GM18907 (cell line): ENCODE results near the gene BMAL2.

Experiments used
- ATAC-seq: cut with Tn5 transposase; IDR thresholded peaks from one replicate; pipeline ENCODE4 v1.9.1; 2021; ENCODE audit warnings: mild to moderate bottlenecking, moderate library complexity; ENCODE audit not compliant: unreplicated experiment

Gene BMAL2, protein sequence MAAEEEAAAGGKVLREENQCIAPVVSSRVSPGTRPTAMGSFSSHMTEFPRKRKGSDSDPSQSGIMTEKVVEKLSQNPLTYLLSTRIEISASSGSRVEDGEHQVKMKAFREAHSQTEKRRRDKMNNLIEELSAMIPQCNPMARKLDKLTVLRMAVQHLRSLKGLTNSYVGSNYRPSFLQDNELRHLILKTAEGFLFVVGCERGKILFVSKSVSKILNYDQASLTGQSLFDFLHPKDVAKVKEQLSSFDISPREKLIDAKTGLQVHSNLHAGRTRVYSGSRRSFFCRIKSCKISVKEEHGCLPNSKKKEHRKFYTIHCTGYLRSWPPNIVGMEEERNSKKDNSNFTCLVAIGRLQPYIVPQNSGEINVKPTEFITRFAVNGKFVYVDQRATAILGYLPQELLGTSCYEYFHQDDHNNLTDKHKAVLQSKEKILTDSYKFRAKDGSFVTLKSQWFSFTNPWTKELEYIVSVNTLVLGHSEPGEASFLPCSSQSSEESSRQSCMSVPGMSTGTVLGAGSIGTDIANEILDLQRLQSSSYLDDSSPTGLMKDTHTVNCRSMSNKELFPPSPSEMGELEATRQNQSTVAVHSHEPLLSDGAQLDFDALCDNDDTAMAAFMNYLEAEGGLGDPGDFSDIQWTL

DNA sequence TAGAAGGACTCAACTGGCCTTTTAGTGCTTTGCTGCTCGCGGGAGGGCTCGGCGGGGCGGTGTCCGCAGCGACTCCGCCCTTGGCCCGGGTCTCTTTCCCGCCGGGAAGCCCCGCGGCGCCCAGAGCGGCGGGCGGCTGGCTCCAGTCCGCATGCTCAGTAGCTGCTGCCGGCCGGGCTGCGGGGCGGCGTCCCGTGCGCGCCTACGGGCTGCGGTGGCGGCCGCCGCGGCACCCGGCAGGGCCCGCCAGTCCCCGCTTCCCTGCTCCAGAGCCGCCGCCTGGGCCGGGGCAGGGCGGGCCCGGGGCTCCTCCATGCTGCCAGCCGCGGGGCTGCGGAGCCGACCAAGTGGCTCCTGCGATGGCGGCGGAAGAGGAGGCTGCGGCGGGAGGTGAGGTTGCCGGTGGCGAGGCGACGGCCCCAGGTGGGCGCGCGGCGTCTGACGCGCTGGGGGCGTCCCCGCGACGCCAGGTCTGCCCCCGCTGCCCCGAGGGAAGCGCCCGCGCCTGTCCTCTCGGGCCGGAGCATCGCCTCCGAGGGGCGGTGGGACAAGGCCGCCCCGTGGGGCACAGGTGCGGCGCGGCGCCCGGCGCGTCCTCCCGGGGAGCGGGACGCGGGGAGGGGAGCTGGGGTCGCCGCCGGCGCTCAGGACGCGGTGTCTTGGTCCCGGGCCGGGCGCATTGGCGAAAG, at the start of gene BMAL2:
TSS of gene BMAL2 (plus strand) at position 123 of the 689 bp plus-strand sequence. CDS start at position 360, 237 bp downstream.
- peak; percentile 40 for ATAC-seq

DNA sequence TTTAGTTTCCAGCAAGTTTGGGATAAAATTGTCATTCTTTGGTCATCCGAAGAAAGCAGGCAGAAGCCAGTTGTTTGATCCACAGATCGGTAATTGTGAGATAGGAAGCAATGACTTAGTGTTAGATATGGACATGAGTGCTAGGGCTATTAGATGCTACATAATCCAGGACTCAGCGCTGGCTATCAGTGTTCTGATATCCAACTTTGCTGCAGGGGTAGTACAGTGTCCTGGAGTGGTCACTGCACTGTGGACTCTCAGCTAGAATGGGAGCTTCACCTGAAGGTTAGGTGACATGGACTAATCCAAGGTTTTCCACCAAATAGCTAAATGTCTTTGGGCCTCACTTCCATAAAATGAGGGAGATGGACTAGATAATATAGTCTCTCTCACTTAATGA, 48.6 kb upstream of the BMAL2 start:
- ATAC-seq, result no peak

DNA sequence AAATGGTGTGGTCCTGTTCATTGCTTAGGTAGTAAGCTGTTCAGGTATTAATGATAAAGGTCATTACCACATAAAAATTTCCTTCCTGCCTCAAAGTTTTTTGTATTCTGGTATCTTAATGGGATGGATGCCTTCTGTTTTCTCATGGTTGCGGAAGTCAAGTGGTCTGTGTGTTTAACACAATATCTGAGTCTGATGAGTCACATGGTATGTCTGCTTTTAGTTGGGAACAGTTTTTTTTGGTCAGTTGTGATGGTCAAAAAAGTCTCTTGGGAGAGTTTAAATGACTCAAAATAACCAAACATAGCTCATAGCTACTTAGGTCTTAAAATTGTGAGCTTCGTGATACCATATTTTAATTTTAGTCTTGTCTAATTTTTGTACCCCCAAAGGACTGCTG, 47.9 kb upstream of the BMAL2 start:
- peak; percentile 71 for ATAC-seq

DNA sequence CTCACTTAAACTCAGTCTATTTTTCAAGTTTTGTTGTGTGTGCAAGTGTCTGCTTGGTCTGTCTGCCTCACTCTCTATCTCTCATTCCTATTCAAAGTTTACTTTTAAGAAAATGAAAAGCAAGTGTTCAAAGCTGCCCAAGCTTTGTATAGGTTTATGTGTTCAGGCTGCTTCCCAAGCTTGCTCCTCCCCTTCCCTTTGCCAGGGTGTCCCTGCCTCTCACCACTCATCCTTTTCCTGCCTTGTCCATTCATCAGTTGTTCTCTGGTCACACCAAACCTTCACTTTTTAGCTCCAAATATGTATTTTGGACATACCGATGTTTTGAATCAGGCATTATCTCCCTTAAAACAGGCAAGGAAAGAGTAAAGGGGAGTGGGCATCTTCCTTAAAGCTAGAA, 47.2 kb upstream of the BMAL2 start:
- no peak for ATAC-seq

DNA sequence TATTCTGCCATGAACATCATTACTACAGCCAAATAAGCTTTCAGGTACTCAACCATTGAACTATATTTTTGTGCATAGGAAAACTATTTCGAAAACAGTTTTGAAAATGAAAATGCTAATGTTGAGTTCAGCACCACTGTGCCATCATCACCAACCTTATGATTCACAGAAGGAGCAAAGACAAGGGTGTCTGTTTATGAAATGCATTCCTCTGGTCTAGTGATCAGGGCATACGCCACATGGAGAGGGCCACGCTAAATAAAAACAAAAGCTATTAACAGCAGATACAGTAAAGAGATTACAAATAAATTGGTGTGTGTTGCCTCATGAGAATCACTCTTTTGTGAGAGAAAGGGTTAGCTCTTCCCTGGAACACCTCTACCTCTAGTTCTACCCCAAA, 43.2 kb upstream of the BMAL2 start:
- no peak for ATAC-seq

DNA sequence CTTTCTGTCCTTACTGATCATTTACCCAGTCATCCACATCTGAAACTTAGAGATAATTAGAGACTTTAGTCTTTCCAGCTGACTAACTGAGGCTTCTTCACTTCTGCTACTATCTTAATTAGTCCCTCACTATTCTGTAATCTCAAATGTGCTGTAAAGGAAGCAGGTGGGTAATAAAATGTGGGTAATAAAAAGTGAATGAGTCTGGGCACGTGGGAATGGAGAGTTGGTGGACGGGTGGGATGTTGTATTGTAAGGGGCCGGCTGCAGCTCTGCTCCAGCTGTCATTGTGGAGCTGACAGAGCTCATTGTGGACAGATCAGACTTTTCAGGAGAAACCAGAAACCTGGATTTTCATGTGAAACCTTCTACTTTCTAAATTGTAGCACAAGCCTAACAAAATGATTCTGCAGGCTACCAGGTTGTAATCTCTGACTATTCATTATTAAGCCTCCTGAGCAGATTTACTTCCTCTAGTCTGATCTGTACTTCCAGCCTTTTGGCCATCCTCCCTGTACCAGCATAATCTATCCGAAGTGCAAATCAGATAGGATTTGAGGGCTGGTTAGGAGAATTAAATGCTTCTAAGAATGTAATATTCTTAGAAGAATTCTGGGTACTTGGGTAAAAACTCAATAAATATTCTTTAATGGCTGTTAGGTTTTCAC, 42.0 kb upstream of the BMAL2 start:
- ATAC-seq, result no peak

DNA sequence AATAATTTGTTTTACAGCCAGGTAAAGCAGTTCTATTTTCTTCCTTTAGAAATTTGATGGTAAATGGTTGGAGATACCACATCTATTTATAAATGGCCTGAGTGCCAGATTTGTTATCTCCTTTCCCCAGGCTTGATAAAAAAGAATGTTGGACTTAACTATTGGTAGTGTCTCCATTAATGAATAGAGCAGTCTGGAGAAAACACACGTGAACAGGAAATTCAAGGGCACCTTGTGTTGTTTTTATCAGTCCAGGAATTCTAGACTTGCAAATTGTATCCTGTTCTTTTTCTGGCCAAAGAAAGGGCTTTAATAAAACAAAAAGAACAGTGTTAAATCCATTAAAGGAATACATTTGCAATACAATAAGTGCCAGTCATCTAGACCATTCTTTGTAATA, 40.8 kb upstream of the BMAL2 start:
- no peak for ATAC-seq

DNA sequence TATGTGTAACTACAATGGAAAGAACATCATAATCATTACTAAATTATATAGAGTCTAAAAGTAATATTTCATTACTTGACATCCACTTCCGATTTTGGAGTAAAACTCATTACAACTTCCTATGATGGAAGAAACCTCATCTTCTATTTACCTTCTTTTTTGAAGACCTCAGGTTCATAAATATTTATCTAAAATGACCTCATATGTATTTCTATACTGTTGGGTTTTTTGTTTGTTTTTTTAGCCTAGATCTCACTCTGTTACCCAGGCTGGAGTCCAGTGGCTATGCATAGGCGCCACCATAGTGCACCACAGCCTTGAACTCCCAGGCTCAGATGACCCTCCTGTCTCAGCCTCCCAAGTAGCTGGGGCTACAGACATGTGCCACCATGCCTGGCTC, 39.9 kb upstream of the BMAL2 start:
- ATAC-seq, result no peak

DNA sequence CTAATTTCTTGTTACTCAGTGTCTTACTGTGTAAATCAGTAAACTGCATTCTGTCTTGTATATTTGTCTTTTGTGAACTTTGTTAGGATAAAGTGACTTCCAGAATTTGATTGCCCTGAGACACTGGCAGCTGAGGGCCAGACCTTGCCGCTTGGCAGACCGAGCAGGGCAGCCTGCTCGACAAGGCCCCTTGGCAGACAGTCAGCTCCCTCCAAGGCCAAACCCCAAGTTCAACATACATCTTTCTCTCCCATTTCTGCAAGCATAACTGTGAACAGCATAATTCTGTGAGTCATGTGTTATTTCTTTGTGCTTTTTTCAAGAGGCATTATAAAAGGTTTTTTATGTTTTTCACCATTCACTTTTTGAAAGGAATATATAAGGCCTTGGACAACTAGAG, 39.2 kb upstream of the BMAL2 start:
- ATAC-seq, result no peak

DNA sequence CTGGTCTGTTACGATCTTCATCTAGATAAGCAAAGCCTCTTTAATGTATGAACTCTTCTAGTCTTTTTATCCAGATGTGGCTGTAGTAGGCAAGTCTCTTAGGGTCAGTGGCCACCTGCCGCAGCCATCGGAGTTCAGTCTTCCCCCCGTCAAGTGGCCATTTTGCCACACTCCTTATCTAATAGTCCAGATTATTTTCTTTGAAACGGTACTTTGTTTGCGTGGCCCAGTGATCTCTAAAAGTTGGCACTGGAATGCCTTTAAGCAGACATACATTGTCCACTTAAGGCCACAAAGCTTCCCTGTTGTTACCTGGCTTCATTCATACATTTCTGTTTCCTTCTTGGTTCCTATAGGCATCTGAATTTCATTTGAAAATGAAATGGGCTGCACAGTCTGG, 36.0 kb upstream of the BMAL2 start:
- ATAC-seq, result no peak

DNA sequence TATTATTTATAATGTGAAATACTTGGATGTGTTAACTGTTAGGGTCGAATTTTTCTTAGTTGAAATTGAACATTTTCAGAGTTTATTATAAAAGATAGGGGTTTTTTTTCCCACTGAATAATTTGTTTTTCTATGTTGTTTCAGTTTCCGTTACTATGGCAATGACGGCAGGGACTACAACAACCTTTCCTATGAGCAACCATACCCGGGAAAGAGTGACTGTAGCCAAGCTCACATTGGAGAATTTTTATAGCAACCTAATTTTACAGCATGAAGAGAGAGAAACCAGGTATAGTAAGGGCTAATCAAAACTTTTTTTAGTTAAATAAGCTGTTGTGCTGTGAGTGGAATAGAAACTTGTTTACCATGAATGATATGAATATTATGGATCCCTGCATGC, 35.1 kb upstream of the BMAL2 start:
- ATAC-seq, result no peak

DNA sequence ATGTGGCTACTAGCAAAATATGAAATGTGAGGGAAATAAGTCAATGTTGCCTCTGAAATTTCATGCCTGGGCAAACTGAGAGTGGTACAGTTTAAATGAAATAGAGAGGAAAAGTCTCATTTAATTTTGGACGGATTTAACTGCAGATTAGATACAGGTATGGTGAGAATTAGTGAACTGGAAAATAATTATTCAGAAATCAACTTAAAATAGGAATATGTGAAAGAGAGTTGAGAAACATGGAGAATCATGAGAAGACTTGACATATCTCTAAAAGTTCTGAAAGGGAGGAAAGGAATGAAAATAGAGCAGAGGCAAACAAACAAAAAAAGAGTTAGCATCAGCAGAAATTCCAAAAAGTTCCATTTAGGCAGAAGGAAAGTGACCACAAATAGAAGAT, 33.5 kb upstream of the BMAL2 start:
- no peak for ATAC-seq

DNA sequence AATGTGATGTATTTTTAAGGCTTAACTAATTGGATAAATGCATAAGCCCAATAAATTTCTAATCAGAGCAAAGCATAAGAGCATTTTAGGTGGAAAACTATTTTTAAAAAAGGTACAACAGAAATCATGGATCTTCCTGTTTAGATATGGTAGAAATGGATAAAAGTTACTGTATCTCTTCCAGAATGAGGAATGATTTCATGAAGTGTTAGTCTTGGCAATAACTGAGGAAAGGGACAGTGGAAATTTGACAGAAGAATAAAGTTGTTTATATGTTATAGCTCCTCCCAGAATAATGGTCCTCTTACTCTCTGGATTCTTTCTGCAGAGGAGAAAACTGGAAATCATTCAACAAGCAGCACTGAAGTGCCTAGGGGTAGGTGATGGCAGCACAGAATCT, 32.4 kb upstream of the BMAL2 start:
- ATAC-seq, result no peak

DNA sequence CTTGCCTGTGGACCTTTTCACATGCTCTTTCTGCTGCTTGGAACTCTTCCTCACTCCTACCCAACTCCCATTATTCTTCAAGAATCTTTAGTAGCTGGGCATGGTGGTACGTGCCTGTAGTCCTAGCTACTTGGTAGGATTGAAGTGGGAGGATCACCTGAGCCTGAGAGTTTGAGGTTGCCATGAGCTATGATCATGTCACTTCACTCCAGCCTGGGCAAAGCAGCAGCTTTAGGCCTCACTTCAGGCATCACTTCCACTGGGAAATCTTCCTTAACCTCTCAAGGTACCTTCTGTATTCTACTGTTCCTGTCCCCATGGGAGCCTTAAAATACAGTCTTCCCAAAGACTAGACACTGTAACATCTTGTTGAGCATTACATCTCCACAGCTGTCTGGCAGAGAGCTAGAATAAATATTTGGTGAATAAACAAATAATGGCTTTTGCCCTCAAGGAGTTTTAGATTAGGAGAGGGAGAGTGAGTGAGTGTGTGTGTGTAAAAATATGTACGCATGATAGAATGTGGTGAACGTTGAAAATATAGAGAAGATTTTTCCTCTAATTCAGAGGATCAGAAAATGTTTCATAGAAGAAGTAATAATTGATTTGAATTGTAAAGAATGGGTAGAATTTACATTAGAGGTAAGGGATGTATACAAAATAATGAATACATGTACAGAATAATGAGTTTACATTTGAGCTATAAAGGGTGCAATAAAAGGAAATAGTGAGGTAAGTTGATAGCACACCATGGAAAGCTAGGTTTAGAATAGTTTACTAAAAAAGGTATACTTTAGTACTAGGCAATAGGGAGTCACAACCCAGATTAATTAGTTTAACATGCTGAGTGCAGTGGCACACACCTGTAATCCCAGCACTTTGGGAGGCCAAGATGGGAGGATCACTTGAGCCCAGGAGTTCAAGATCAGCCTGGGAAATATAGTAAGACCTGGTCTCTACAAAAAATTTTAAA, 29.2 kb upstream of the BMAL2 start:
- no peak for ATAC-seq

DNA sequence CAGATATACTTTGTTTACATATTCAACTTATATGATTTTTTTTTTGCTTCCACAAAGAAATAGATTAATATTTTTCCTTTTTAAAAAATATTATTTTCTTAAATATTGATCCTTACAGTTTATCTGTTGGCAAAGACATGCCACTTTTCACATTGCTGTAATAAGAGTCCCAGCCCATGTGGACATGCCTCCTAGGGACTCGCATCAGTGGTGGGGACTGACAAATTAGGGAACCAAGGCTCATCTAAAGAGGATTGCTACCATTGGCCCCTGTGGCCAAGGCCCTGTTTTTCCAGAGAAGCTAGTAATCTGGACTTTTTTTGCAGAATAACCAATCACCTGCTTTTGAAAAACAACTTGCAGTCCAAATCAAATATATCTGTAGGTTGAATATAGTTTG, 27.8 kb upstream of the BMAL2 start:
- no peak for ATAC-seq

DNA sequence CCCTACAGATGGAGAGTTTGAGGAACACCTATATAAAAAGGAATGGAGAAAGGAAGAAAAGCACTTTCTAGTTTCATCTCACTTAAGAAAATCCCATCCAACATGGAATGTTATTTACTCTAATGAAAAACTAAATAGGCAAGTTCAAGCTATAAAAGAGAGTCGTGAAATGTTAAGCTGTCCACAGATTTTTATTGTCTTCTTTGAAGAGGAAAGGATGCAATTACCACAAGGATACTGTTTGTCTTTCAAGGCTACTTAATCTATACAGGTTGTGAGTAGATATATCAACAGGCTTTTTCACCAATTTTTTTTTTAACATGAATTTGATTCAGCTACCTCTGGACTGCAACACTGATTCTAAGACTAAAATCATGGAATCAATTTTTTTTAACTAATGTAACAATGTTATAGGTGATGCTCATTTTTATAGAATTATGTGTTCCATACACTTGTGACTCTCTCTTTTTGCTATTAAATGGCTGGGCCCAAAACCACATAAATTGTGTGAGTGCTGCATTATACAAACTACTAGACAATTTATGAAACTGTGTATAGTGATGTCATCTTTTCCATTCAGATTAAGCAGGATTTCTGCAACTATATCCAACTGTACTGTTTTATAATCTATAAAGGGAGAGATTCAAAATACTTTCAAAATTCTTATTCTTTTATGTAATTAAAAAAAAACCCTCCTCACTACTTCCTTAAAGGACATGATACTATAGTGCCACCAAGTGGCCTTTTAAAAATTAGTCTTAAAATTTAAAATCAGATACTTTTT, 26.8 kb upstream of the BMAL2 start:
- ATAC-seq, result no peak

DNA sequence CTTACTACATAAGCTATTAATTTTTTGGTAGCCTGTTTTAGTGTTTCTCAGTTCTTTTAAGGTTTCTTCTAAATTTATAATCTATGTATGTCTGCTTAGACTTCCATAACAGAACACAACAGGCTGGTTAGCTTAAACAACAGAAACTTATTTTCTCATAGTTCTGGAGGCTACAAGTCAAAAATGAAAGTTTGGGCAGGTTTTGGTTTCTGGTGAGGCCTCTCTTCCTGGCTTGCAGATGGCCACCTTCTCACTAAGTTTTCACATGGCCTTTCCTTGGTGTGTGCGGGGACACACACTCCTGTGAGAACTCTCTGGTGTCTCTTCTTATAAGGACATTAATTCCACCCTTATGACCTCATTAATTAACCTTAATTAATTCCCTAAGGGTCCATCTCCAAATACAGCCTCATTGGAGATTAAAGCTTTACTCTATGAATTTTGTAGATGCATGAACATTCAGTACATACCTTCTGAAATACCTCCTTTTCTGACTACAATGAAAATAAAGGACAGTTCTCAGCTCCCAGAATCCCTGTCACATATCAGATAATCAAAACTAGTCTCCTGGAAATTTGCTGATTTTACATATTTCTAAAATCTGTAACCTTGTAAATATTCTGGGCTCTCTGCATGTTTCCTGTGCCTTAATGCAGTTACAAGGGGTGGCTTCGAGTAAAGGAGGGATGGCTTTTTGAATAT, 23.2 kb upstream of the BMAL2 start:
- peak; percentile 54 for ATAC-seq

DNA sequence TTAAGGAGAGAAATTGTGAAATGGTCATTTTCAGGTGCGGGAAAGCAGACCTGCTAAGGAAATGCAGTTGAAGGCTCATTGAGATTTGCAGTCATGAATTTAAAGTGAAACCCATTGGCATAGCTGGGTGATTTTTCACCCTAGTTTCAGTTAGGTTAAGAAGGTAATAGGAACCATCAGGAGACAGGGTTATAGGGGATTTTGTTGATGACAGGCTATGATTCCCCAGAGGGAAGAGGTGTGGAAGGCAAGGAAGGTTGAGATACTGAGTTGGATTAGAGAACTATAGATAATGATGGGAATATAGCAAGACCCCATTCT, 22.7 kb upstream of the BMAL2 start:
- ATAC-seq, result peak; percentile 48

DNA sequence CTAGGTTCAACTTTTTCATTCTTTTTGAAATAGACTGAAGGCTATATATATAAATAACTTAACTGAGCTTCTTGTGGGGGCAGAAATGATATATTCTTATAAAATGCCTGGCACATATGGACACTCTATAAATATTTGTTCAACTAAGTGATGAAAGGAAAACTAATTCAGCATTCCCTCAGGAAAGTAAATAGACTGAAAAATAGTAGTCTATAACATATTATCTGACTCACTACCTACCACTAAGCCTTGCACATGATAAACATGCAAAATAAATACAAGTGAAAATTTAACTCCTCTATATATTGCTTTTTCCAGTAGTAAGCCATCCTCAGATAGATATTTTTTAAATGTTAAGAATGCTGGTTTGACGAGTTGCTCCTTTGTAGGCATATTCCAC, 15.7 kb upstream of the BMAL2 start:
- ATAC-seq, result no peak
